Activated T-cell treated with anti-CD3 and anti-CD28 coated beads for 48 hours (primary cell): ENCODE results near the gene HLA-DOA.

Source experiments
- DNase-seq: peaks from one replicate; pipeline ENCODE4 v3.0.0-alpha.2; 2020; ENCODE audit warnings: low read depth

Gene HLA-DOA

DNA sequence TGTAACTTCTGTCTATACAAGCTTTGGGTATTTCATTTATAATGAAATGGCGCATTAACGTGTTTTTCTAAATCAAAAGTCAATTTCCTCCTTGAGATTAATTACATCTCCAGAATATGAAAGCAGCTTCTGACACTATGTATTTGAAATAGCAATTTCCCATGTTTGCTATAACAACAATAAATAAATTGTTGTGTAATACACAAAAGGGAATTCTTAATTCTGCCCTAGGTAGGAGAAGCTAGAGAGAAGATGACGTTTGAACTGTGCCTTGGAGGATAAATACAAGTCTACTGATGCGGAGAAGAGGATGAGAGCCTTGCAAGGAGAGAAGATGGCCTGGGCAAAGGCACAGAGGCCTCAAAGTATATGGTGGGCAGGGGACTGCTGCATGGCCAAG is 7.6 kb upstream of the HLA-DOA start:
- no peak for DNase-seq

DNA sequence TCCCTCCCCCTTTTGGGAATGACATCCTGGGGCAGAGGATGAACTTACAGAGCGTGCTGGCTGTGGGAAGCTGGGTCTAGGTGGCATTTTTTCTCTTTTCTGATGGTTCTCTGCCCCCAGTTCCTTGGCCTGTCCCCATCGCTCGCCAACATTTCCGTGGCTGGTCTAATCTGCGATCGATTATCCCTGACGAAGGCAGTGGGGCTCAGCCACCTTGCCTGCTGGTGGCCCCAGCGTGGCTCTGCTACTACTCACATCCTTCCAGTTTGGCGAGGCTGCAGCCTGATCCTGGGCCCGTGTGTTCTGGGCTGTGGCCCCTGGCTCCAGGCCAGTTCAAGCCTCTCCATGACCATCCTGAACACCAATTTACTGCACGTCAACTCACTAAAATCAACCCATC is 6.4 kb upstream of the HLA-DOA start:
- no peak for DNase-seq

DNA sequence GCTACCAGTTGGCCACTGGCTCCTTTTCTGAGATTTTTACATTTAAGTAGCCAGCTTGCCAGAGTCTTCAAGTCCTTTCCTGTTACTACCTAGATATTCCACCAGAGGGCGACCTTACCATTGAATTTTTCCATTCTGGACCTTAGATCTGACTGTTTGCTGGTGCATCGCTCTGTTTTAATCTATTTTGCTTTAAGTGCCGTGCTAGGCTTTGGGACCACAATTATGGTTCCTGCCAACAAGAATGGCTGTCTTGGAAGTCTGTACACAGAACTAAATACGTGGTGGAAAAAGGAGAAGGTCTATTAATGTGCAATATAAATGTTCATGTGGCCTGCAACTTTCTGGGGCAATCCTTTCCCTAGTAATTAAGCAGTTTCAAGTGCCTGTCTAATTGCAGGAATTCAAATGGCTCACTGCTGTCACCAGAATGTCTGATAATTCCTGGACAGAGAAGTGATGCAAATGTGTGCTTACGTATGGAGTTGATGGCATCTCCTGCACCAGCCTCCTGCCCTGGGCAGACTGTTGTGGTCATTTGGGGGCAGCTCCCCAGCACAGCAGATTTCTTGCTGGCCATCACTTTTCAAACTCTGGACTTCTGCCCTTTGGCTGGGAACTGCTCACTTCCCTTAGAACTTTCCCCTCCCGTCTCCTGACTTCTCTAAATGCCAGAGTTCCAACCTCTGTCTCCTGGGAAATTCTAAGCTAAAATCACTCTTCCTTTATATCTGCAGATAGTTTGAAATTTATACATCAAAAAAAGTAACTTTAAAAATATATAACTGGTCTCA is 5.6 kb upstream of the HLA-DOA start:
- DNase-seq = no peak

DNA sequence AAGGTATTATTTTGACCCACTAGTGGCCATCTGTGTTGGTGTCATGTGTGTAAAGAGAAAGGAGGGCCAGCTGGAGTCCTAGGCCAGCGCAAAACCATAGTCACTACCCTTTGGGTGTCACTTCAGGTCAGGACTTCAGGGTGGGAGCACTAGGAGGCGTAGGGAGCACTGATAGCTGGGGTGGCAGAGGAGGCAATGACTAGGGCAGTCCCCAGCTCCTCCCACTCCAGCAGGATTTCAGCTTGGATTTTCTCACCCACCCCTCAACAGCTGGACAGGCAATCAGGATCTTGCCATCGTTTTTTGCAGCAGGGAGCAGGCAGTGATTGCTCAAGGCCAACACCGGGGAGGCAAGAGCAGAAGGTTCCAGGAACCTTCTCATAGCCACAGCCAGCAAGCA is 4.2 kb upstream of the HLA-DOA start:
- no peak for DNase-seq

DNA sequence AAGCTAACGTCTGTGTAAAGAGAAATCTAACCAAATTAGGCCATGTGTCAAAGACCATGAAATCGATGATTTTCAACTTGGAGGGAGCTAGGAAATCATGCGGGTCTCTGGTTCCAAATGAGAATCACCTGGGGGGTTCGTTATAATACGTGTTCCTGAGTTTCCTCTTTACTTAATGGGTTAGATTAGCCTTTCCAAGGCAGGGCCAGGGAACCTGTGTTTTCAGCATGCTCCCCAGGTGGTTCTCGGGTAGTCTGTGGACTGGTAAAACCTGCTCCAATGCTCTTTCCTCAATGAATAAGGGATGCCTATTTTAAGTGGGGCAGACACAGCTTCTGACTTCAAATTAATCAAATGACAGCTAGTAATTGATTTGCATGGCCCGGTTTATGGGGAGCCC is 965 bp upstream of the HLA-DOA start:
- no peak for DNase-seq

DNA sequence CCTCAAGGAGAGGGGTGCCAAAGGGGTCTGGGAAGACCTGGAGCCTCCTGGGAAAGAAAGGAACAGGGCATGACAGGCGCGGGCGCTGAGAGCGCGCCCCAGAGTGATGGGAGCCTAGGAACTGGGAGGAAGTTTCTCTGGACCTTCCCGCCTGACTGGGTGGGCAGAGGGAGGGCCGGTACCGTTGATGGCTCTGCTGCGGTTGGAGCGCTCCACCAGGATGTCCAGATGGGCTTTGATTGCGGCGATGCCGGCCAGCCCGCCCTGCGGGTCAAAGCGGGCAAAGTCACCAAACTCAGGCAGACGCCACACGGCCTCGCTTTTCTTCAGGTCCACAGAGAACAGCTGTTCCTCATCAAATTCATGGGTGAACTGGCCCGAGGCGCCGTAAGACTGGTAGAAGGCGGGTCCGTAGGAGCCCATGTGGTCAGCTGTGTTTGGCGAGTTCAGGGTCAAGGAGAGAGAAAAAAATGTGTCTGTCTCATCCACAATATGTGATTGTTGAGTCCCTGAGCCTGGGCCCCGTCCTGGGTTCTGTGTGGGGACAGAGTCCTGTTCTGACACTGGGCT is 1.5 kb downstream of the HLA-DOA start:
- DNase-seq = no peak

DNA sequence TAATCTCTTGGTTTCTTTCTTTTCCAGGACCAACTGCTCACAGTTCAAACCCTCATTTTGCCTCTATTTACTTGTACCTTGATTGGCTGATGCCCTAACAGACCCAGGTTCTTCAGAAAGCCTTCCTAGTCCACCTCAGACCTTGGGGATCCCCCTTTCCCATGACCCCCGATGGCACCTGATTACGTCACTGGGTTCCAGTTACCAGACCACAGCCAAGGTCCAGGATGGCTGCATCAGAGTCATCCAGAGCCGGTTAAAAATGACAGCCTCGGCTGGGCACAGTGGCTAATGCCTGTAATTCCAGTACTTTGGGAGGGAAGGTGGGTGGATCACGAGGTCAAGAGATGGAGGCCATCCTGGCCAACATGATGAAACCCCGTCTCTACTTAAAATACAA is 4.5 kb downstream of the HLA-DOA start:
- DNase-seq = no peak

DNA sequence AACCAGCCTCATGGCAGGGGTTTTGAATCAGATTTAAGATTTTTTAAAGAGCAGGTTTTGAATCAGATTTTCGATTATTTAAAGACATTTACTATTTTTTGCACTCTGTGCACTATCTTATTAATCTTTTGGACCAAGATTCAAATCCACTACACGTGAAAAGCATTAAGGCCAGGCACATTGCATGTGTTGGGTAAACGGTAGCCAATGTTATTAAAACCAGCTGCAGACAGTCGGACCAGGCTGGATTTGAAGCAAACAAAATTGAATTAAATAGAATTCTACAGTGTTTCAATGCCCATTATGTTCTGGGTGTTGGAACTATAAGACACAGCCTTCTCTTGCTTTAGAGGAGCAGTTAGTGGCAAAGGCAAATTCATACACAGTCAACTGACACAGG is 7.7 kb downstream of the HLA-DOA start:
- DNase-seq = no peak

DNA sequence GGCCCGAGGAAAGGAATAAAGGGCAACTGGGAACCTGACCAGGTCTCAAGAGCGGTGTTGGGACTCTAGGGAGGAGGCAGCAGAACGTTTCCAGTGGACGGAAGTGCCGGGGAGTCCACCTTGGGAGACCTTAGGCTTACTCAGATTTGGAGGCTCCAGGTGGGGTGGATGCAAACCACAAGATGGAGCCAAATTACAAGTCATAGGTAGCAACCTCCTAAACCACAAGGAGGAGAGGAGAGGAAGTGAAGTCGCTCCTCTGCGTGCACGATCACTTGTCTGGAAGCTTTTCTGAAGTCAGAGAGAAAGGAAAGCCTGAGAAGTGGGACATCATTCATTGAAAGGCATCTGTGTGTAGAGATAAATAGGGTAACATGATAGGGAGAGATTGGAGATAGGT is 9.3 kb downstream of the HLA-DOA start:
- no peak for DNase-seq

DNA sequence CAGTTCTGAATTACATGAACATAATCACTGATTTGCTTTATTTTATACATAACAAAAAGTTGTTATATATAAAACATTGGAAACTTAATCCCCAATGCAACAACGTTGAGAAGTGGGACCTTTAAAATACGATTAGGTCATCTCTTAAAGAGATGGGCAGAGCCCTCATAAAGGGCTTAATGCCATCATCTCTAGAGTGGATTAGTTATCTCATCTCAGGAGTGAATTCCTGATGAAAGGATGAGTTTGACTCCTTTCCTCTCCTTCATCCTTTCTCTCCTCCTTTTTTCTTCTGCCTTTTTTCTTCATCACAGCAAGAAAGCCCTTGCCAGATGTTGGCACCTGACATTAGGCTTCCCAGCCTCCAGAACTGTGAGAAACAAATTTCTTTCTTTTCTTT is 13.9 kb downstream of the HLA-DOA start:
- DNase-seq = no peak

DNA sequence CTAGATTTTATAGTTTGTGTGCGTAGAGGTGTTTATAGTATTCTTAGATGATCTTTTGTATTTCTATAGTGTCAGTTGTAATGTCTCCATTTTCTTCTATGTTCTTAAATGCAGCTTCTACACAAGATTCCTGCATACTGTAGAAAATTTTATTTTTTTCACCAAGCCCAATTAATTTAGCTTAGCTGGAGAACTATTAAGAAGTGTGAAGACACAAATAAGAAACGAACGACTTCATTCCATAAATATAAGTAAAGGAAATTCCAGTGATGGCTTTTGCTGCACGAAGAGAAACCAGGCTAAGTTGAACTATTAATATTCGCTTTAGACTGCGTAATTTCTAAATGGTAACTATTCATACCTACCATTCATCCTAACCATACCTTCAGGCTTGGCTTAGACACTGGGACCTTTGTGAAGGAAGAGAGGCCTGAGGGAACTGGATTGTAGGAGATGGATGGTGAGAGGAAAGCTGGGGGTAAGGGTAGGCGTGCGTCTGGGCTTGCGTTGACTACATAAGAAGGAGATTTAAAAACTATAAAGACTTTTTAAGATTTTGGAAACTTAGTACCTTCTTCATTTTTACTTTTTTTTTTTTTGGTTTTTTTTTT is 15.9 kb downstream of the HLA-DOA start:
- no peak for DNase-seq

DNA sequence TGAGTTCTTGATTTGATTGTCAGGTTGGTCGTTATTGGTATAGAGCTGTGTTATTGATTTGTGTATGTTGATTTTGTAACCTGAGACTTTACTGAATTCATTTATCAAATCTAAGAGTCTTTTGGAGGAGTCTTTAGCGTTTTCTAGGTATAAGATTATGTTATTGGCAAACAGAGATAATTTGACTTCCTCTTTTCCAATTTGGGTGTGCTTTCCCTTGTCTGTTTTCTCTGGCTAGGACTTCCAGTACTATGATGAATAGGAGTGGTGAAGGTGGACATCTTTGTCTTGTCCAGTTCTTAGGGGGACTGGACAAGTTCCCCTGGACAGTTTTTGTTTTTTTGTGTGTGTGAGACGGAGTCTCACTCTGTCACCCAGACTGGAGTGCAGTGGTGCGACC is 17.4 kb downstream of the HLA-DOA start:
- no peak for DNase-seq

DNA sequence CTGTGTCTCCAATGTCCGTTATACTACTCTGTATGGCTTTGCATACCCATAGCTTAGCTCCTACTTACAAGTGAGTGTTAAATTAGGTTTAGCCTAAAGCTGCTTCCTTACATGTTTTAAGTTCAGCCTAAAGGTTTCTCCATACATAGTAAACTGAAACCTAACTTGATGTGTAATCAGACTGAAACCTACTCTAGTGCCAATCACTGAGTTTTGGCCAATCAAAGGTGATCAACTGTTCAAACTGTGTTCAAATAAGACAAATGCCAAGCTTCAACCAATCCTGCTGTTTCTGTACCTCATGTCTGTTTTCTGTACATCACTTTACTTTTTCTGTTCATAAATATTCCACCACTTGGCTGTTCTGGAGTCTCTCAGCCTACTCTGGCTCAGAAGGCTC is 20.0 kb downstream of the HLA-DOA start:
- DNase-seq = no peak

DNA sequence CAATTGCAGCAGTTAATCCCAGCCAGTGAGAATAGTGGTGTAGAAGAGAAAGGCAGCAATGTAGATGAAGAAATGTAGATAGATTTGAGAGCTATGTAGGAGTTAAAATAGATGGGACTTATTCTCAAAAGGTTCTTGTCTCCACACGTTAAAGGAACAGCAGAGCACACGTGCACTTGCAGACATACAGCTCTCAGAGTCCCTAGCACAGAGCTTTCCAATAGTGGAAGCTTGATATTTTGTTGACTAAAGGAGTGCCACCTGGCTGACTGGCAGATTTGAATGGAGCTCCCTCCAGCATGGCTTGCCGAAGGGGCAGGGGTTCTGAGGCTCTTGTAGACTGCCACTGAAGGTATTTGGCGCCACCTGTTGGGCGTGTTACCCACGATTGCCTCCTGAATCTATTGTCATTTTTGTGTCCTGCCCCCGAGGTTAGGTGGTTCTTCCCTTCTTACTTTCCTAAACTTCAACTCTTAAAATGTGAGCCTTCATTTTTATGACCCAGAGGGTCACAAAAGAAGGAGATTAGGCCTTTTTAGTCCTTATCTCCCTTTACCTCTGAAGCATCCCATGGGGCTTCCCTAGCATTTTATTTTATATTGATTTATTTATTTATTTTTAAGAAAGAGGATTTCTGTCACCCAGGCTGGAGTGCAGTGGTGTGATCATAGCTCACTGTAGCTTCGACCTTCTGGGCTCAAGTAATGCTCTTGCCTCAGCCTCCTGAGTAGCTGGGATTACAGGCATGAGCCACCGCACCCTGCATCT is 24.6 kb downstream of the HLA-DOA start:
- peak; percentile 80 for DNase-seq

DNA sequence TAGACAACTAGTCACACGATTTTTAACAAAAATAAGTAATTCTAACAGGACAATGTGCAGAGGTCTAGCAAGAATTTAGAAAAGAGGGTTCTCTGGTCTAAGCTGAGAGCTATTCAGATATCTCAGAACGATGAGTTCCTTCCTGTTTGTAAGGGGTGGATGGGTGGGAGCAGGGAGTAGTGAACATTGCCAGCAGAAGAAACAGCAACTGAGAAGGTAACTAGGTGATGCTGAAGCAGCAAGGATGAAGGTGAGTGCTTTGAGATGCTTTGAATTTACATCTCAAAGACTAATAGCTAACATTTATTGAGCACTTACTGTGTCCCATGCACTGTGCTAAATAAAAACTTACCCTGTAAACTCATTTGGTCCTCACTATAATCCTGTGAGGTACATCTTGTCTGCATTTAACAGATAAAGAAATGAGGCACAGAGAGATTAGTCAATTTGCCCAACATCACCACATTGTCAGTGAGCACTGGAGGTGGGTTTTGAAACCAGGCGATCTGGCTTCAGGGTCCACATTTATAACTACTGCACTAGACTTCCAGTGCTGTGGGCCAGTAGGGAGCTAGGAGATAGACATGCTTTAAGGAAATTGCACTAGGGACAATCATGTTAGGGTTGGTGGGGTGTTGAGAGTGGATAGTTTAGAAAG is 25.3 kb downstream of the HLA-DOA start:
- no peak for DNase-seq

DNA sequence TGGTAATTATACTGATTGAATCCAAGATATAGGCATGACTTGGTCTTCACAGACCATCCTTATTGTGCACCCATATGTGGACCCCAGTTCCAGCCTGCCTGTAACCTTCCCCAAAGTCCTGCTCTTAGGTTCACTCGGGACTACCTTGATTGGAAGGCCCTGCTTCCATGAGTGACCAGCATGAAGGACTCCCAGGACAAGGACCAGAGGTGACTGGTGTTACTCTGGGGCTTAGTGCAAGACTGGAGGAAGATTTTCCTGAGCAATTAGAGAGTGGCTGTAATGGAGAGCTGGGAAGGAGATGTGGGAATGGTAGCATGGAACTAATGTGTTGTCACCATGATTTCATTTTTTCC is 25.9 kb downstream of the HLA-DOA start:
- no peak for DNase-seq

DNA sequence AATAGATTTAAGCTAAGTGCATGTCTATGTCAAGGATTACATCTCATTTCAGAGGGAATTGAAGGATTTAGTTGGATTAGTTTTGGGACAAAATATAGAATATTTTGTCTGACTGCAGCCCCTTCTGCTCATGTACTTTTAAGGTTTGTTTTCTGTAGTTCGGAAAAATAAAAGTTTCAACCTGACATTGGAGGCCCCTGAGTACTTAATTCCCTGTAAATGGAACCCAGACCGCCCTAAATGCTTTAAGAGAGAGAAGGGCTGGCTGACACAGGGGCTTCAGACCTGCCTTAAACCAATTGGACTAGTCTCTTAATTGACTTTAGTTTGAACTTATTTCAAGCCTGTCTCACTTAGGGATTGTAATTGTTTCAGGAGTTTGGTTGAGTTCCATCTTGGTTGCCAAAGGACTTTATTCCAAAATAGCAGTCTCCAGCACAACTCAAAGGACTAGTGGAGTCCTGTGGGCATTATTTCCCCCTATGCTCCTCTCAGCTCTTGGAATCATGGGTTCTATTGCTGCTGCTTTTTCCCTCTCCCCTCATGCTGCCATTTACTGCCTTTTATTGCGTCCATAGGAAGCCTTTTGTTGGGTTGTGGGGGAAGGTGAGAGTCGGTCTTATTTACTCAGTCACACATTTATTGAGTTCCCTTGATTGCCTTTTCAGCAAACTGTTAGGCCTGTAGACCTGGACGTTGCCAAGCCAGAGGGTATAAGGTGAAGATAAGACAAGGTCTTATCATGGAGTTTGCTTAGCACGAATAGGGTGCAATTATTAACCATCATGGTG is 26.5 kb downstream of the HLA-DOA start:
- no peak for DNase-seq

DNA sequence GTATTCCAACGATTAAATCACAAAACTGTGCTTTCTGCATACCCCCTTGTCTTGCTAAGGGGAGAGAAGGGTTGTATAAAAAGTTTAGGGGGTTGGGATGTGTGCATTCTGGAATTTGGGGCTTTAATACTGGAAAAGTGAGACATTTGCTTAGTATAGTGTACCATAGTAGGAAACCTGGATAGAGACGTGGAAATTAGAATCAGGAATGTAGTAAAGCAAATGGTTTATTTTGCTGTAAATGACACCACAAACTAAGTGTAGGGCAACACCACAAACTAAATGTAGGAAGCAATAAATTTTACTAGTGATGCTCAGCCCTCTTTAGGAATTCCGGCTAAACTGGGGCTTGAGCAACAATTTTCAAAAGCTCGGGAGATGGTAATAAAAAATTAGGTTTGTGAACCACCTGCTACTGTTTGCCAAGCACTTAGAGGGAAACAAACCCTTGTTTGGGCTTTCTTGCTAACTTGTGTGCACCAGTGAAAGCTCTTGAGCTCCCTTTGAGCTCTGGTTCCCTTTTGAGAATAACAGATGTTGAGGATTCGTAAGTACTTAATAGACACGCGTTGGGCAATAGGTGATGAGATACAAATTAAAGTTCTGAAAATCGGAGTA is 27.2 kb downstream of the HLA-DOA start:
- DNase-seq = no peak

DNA sequence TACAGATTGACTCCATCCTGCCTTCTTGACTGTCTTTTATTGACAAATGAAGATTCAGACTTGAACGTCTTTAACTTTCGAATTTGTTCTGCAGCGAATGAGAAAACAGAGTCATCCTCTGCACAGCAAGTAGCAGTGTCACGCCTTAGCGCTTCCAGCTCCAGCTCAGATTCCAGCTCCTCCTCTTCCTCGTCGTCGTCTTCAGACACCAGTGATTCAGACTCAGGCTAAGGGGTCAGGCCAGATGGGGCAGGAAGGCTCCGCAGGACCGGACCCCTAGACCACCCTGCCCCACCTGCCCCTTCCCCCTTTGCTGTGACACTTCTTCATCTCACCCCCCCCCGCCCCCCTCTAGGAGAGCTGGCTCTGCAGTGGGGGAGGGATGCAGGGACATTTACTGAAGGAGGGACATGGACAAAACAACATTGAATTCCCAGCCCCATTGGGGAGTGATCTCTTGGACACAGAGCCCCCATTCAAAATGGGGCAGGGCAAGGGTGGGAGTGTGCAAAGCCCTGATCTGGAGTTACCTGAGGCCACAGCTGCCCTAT is 28.8 kb downstream of the HLA-DOA start:
- no peak for DNase-seq

DNA sequence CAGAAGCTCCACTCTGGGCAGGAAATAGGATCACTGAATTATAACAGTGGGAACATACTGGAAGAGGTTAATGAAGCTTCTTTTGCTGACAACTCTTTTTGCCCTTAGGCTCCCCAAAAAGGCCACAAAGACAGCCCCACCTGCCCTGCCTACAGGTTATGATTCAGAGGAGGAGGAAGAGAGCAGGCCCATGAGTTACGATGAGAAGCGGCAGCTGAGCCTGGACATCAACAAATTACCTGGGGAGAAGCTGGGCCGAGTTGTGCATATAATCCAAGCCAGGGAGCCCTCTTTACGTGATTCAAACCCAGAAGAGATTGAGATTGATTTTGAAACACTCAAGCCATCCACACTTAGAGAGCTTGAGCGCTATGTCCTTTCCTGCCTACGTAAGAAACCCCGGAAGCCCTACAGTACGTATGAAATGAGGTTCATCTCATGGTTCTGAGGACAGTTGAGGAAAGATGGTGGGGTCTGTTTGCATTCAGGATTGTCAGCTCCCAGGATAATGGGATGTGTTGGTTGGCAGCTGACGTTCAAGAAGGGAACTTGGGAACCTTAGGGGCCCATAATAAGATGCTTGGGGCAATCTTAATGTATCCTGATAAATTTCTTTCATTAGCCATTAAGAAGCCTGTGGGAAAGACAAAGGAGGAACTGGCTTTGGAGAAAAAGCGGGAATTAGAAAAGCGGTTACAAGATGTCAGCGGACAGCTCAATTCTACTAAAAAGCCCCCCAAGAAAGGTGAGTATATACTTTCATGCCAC is 29.5 kb downstream of the HLA-DOA start:
- DNase-seq = no peak
